ENCODE measurements around the gene ABCD3.
"Not testable (repeated sequence)": the region's sequence is repeated elsewhere in the genome, so short reads cannot be mapped to it uniquely, and the experiment has no call there.

Gene ABCD3

DNA sequence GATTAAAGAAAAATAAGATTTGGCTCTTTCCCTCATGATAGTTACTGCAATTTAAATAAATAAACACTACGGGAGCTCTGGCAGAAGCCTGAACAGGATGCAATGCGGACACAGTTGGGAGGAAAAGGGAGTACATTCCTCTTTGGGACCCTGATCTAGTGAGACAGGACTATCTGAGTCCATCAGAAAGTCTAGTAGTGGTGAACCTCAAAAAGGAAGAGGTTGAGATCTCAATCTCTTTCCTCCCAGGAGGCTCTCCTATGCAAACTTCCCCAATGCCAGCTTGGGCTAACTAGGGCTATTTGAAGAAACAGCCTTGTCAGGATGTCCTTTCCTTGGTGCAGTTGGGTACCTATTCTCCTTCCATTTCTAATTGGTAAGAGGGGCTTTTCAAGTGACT lies 4.9 kb upstream of the ABCD3 start:
- DNase-seq (ENCODE audit: low read depth in 2 of 2): no peak

DNA sequence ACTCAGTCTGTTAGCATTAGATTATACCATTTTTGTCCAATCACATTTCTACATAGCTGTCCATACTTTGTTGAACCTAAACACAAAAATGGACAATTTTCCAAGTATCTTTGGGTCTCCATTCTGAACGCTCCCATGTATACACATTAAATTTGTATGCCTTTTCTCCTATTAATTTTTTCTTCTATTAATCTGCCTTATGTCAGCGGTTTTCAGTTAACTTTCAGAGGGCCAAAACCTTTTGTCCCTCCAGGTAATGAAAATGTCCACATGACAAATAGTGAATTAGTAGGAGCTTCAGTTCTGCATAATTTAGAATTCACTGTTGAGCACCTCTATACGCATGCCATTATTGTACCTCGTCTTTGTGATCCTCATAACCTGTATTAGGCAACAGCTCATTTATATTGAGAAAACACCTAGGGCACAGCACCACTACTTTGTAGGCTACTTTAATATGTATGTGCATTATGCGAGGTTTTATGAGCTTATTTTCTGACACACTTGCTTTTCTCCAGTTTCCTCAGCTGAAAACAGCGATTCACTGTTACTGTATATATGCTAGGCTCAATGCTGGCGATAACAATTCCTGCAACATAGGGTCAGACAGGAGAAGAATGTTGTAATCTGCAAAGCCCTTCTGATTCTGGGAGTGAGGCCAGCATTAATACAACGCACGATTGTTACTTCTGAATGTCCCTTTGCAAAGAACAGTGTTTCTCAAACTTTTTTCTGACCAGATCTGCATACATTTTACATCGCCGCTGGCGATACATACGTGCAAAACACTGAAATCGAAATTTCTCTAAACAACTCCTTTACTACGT lies 1.1 kb upstream of the ABCD3 start:
- no peak for DNase-seq (ENCODE audit: low read depth in 2 of 2)

DNA sequence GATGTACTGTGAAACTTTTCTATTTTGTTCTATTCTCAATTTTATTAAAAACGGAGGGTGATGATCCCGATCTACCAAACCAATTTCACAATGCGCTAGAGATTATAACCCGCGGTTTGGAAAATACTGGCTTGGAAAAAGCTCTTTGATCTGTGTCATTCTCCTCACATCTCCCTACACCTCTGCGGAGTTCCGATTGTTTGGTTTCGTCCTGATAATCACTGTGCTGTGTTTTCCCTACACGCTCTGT lies 536 bp upstream of the ABCD3 start:
- DNase-seq (ENCODE audit: low read depth in 2 of 2): no peak

DNA sequence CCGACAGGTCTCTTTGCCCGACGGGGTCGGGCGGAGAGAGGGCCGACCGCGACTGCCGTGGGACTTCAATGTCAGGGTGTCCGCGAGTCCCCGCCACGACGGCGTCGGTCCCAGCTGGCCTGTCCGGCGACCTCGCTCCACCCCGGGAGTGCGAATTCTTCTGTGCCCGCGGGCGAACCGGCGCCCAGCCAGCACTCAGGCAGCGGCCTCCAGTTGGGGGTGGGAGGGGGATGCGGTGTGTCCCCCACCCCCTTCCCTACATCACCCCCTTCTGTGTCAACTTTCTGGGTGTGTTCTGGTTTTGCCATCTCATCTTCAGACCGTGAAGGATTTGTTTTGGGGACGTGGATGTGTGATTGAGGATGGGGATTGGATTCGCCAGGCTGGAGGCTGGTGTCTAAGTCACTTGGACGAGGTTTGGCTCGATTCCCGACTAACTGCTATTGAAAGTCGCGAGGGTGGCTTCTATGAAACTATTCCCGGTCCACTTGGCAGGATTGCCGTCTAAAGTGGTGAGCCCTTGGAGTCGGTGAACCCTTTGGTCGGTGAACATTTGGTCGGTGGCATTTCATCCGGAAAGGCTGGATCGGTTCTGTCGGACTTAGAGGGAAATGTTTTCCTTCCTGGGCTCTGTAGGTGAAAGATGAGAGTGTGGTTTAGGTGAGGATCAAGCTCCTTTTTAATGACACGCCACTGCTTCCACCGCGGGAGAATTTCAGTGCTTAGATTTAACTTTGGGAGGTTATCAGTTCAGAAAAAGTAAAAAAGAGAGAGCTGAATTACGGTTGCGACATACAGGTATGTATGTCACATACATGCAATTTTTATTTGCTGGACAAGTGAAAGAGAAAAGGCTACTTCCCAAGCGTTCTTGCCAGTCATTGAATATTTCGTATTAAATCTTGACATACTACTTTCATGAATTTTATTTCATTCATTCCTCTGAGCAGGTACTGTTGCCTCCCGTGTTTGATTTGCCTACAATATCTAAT lies 771 bp downstream of the ABCD3 start:
- peak in 1 of 2 donors; percentile 8 for DNase-seq (ENCODE audit: low read depth in 2 of 2)

DNA sequence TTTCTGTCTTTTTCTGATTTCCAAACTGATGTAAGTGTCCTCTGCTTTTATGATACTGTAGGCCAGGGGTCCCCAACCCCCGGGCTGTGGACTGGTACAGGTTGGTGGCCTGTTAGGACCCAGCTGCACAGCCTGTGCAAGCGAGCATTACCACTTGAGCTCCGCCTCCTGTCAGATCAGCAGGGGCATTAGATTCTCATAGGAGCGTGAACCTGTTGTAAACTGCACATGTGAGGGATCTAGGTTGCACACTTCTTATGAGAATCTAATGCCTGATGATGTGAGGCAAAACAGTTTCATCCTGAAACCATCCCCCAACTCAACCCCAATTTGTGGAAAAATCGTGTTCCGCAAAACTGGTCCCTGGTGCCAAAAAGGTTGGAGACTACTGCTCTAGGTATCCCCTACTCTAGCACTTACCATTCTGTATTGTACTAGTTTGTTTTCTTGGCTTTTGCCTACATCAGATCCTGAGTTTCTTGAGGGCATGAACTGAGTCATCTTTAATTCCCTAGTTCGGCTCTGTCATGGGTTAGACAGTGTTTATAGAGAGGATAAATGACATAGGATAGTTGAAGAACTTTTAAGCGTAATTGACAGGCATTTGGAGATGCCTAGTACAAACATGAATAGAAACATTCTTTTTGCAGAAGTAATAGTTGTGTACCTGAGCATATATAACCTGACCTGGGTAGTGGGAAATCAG lies 4.1 kb downstream of the ABCD3 start:
- DNase-seq (ENCODE audit: low read depth in 2 of 2): no peak

DNA sequence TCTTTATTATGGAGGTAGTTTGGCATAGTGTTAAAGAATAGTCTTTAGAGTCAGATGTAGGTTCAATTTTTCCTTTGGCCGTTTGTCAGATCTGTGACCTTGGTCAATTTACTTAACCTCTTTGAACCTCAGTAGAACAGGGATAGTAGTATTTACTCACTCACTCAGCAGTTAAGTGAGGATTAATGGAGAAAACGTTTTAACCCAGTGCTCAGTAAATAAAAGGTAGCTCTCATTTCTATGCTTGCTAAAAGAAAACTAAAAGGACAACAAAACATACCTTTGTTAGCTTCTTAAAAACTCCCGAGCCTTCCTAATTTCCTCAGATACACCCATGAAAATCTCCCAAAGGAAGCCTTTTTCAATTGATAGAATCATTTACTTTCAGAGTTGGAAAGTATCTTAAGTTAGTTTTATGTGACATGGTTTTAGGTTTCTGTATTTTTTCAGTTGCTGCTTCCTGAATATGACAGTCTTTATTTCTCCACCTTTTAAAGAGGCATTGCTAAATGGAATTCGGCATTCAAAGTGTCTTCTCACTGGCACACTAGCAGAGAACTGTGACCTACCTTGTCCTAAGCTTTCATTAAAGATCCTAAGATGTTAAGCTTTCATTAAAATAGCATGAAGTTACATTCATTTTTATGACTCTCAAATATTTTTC lies 7.8 kb downstream of the ABCD3 start:
- DNase-seq (ENCODE audit: low read depth in 2 of 2): no peak

DNA sequence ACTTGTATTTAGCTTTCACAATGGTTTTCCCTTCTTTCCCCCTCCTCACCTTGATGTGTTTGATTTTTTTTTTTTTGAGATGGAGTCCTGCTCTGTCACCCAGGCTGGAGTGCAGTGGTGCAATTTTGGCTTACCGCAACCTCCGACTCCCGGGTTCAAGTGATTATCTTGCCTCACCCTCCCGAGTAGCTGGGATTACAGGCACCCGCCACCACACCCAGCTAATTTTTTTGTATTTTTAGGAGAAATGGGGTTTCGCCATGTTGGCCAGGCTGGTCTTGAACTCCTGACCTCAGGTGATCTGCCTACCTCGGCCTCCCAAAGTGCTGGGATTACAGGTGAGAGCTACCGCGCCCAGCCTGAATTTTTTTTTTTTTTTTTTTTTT lies 8.3 kb downstream of the ABCD3 start:
- DNase-seq (ENCODE audit: low read depth in 2 of 2): not testable (repeated sequence)

DNA sequence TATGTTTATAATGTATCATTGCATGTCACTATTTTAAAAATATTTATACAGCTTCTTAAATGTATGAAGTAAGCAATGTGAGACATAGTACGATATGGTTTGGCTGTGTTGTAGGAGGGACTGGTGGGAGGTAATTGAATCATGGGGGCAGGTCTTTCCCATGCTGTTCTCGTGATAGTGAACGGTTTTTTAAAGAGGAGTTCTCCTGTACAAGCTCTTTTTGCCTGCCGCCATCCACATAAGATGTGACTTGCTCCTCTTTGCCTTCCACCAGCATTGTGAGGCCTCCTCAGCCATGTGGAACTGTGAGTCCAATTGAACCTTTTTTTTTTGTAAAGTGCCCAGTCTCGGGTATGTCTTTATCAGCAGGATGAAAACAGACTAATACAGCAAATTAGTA lies 10.3 kb downstream of the ABCD3 start:
- DNase-seq (ENCODE audit: low read depth in 2 of 2): no peak

DNA sequence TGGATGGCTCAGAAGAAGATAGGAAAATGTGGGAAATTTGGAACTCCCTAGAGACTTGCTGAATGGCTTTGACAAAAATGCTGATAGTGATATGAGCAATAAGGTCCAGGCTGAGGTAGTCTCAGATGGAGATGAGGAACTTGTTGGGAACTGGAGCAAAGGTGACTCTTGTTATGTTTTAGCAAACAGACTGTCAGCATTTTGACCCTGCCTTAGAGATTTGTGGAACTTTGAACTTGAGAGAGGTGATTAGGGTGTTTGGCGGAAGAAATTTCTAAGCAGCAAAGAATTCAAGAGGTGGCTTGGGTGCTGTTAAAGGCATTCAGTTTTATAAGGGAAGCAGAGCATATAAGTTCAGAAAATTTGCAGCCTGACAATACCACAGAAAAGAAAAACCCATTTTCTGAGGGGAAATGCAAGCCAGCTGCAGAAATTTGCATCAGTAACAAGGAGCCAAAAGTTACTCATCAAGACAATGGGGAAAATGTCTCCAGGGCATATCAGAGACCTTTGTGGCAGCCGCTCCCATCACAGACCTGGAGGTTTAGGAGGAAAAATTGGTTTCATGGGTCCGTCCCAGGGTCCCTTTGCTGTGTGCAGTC lies 10.8 kb downstream of the ABCD3 start:
- not testable (repeated sequence) for DNase-seq (ENCODE audit: low read depth in 2 of 2)

DNA sequence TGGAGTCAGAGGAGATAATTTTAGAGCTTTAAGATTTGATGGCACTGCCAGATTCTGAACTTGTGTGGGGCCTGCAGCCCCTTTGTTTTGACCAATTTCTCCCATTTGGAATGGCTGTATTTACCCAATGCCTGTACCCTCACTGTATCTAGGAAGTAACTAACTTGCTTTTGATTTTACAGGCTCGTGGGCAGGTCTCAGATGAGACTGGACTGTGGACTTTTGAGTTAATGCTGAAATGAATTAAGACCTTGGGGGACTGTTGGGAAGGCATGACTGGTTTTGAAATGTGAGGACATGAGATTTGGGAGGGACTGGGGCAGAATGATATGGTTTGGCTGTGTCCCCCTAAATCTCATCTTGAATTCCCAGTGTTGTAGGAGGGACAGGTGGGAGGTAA lies 11.9 kb downstream of the ABCD3 start:
- DNase-seq (ENCODE audit: low read depth in 2 of 2): not testable (repeated sequence)

DNA sequence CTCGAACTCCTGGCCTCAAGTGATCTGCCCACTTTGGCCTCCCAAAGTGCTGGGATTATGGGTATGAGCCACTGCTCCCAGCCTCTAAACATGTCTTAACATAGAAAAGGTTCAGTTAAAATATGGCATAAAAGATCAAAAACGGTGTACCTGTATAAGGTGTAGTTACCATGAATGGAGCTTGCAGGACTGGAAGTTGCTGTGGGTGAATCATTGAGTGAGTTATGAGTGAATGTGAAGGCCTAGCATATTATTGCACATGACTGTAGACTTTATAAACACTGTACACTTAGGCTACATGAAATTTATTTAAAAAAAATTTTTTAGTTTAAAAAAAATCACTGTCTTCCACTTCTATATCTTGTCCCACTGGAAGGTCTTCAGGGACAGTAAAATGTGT lies 15.7 kb downstream of the ABCD3 start:
- no peak for DNase-seq (ENCODE audit: low read depth in 2 of 2)

DNA sequence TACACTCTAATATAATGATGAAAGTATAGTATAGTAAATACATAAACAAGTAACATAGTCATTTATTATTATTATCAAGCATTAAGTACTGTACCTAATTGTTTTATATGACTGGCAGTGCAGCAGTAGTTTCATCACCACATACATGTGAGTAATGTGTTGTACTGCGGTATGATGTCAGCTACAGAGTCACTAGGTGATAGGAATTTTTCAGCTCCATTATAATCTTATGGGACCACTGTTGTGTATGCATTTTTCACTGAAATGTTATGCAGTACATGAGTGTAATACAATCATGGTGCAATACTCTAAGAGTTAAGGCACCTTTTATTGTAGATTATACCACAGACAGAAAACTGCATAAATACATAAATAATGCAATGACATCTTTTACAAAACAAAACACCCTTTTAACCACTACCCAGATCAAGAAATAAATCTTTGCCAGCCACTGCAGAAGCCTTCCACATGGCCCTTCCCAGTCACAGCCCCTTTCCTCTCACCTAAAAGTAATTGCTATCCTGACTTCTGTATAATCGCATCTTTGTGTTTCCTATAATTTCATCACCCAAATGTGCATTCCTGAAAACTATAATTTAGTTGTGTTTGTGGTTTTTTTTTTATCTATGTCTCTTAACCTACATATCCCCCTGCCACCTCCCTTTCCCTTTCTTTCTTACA lies 16.3 kb downstream of the ABCD3 start:
- no peak for DNase-seq (ENCODE audit: low read depth in 2 of 2)

DNA sequence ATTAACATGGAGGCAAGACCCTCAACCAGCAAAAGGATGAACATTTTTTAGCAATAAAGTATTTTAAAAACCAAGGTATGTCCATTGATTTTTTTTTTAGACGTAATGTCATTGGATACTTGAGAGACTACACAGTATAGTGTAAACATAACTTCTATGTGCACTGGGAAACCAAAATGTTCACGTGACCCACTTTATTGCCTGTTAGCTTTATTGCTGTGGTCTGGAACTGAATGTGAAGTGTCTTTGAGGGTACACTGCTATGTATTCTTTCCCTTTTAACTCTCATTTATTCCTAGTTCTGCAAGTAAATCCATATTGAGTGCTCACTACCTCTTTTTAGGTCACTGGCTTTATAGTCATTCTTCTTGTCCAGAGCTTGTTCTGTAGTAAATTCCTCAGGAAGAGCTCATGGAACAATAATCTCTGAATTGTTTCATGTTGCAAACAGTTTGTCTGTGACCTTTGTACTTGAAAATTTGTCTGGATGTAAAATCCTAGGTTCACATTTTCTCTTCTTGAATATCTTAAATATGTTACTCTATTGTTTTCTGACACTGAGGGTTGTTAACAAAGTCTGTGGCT lies 20.6 kb downstream of the ABCD3 start:
- DNase-seq (ENCODE audit: low read depth in 2 of 2): no peak

DNA sequence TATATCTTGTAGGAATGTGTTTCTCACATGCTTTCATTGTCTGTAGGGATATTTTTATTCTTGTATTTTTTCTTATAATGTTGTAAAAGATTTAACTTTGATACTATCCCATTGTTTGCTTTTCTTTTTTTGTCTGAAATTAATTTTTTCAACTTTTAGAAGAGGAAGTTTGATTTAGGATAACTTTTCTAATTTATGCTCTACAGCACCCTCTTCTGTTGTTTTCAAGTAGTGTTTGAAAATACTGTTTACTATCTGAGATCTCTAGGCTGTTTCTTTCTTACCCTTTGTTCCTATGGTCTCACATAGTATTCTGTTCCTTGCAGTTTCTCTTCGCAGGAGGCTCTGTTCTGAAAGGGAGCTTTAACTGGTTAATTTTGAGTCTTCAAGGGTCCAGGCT lies 21.9 kb downstream of the ABCD3 start:
- no peak for DNase-seq (ENCODE audit: low read depth in 2 of 2)

DNA sequence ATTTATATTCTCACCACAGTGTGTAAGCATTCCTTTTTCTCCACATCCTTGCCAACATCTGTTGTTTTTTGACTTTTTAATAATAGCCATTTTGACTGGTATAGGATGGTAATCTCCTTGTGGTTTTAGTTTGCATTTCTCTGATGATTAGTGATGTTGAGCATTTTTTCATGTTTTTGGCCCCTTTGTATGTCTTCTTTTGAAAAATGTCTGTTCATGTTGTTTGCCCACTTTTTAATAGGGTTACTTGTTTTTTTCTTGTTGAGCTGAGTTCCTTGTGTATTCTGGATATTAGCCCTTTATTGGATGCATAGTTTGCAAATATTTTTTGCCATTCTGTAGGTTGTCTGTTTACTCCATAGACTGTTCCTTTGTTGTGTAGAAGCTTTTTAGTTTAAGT lies 24.9 kb downstream of the ABCD3 start:
- not testable (repeated sequence) for DNase-seq (ENCODE audit: low read depth in 2 of 2)

DNA sequence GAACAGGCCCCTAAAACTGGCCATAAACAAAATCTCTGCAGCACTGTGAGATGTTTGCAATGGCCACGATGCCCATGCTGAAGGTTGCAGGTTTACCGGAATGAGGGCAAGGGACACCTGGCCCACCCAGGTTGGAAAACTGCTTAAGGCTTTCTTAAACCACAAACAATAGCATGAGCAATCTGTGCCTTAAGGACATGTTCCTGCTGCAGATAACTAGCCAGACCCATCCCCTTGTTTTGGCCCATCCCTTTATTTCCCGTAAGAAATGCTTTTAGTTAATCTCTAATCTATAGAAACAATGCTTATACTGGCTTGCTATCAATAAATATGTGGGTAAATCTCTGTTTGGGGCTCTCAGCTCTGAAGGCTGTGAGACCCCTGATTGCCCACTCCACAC lies 26.6 kb downstream of the ABCD3 start:
- not testable (repeated sequence) for DNase-seq (ENCODE audit: low read depth in 2 of 2)

DNA sequence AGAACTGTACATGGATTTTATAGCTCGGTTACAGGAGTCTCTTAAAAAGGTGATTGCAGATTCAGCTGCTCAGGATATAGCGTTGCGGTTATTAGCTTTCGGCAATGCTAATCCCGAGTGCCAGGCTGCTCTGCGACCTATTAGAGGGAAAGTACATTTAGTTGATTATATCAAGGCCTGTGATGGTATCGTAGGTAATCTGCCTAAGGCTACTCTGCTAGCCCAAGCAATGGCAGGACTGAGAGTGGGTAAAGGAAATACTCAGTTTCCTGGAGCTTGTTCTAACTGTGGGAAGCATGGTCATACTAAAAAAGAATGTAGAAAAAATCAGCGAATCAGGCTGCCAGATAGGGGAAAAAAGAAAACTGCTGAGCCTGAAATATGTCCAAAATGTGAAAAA lies 27.5 kb downstream of the ABCD3 start:
- DNase-seq (ENCODE audit: low read depth in 2 of 2): not testable (repeated sequence)

DNA sequence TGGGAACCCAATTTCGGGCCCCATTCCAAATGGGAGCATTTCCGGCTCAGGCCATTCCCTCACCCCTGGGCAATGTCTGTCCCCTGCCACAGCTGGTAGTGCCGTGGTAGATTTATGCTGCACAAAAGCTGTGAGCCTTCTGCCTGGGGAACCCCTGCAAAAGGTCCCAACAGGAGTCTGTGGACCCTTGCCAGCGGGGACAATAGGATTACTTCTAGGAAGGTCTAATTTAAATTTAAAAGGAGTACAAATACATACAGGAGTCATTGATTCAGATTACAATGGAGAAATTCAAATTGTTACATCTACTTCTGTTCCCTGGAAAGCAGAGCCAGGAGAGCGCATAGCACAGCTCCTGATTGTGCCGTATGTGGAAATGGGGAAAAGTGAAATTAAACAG lies 28.0 kb downstream of the ABCD3 start:
- DNase-seq (ENCODE audit: low read depth in 2 of 2): not testable (repeated sequence)

DNA sequence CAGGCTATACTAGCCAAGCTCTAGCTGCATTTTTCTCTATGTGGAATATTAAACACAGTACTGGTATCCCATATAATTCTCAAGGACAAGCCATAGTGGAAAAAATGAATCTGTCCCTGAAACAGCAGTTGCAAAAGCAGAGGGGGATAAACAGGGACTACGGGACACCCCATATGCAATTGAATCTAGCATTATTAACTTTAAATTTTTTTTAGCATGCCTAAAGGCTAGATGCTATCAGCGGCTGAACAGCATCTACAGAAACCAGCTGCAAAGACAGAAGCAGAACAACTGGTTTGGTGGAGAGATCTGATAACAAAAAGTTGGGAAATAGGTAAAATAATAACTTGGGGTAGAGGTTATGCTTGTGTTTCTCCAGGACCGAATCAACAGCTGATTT lies 30.6 kb downstream of the ABCD3 start:
- not testable (repeated sequence) for DNase-seq (ENCODE audit: low read depth in 2 of 2)

DNA sequence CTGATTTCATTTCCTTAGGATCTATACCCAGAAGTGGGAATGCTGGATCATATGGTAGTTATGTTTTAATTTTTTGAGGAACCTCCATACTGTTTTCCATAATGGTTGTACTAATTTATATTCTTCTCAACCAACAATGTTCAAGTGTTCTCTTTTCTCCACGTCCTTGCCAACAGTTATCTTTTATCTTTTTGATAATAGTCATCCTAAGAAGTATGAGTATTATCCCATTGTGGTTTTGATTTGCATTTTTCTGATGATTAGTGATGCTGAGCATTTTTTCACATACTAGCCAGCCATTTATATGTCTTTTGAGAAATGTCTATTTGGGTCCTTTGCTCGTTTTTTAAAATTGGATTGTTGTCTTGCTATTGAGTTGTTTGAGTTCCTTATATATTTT lies 38.5 kb downstream of the ABCD3 start:
- DNase-seq (ENCODE audit: low read depth in 2 of 2): no peak

DNA sequence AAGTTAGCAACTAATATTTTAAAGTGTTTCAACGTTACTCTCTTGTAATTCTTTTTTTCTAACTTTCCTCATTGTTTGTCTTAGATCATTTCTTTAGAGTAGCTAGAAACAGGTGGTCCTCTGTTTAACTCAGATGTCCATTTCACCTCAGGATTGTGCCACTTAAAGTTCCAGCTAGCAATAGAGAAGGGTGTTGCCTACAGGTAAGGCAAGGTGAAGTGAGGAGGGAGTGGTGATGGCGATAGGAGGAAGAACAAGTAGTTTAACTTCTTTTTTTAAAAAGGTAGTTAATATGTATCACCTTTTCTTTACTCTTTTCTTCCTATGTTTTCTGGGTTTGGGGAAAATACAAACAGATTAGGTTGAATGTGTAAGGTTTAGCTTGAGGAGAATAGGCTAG lies 44.4 kb downstream of the ABCD3 start:
- DNase-seq (ENCODE audit: low read depth in 2 of 2): no peak
